H1 (cell line): ENCODE data around the gene TMCC1. TPM values are rescaled to one million over a fixed set of nuclear protein-coding genes. Genes with fewer than 3 reads are reported as not detected.

Source experiments
- CHD7 ChIP-seq: fragments of 300-600 bp; sonication (generic); IDR thresholded peaks from 2 replicates; pipeline ENCODE4 v1.7.1; 2012; ENCODE audit warnings: low read length, moderate library complexity, mild to moderate bottlenecking, inconsistent platforms; ENCODE audit not compliant: insufficient replicate concordance
- polyA plus RNA-seq, 7 experiments: library from polyadenylated mRNA; depleted of rRNA in 3 of 7; stranded (reverse) in 5 of 7; unstranded in 2 of 7; fragments of >200 nt in 5 of 7; fragments of 200-250 nt in 2 of 7; gene quantifications; 1 replicate in 5 of 7; 2 replicates in 1 of 7; 4 replicates in 1 of 7; pipeline versions ENCODE4 v1.2.1 to v1.2.3, GENCODE V29; 2011 to 2013; ENCODE audit warnings: missing spikeins in 2 of 7, mixed read lengths in 2 of 7
- total RNA-seq: library from RNA; stranded (reverse); fragmentation: NEBNext Ultra II Directional; extraction: Animal tissue kit (Norgen Biotek cat#: 25700); gene quantifications from 2 replicates; pipeline ENCODE4 v1.2.1, GENCODE V29; 2021

TMCC1 gene
- total and polyA plus RNA-seq, 2 of the 8 experiments (the other 6 are each of a cell fraction or from before 2014, with no cell fraction given): 10.4 to 27.1 TPM

GRCh38 chr3:129745253-129745652 is 148.3 kb downstream of the TMCC1 start (continued):
- TF ChIP-seq CHD7: no peak
